Neural crest cell (in vitro differentiated cells): Measurements from ENCODE around the gene RGS19. TPM values are rescaled to one million over a fixed set of nuclear protein-coding genes. Genes with fewer than 3 reads are reported as not detected.
A peak's percentile ranks its signal among the peaks of the same experiment; 100 is the strongest.

Experiments
- DNase-seq: peaks from one replicate; pipeline ENCODE4 v3.0.0; 2021; ENCODE audit warnings: low read depth, mixed read lengths, low spot score
- H3K27ac Mint-ChIP-seq: one replicate; pipeline ENCODE4 v1.8.0; 2021; ENCODE audit warnings: mild to moderate bottlenecking, mixed read lengths; ENCODE audit not compliant: unreplicated experiment
- H3K27me3 Mint-ChIP-seq: 2 replicates; pipeline ENCODE4 v1.8.0; 2021; ENCODE audit warnings: low read depth, mild to moderate bottlenecking, mixed read lengths
- H3K36me3 Mint-ChIP-seq: 2 replicates; pipeline ENCODE4 v1.8.0; 2021; ENCODE audit warnings: low read depth, mild to moderate bottlenecking, mixed read lengths
- H3K4me1 Mint-ChIP-seq: 2 replicates; pipeline ENCODE4 v1.8.0; 2021; ENCODE audit warnings: mixed read lengths
- H3K4me3 Mint-ChIP-seq: one replicate; pipeline ENCODE4 v1.8.0; 2021; ENCODE audit warnings: mild to moderate bottlenecking, mixed read lengths
- H3K9me3 Mint-ChIP-seq: 2 replicates; pipeline ENCODE4 v1.8.0; 2021; ENCODE audit warnings: mixed read lengths
- total RNA-seq: library from RNA; stranded (reverse); gene quantifications from 2 replicates; pipeline ENCODE4 v1.2.1, GENCODE V29; 2021
- TF ChIP-seq, protein P1 (sequence below): fragments of 200-600 bp; sonication (generic); conservative IDR thresholded peaks from 2 replicates; pipeline ENCODE4 v1.5.0; 2021; ENCODE audit warnings: antibody characterized with exemption, mild to moderate bottlenecking

RGS19 gene
- total RNA-seq, 1 donor from 2014 or later = 11.7 TPM

DNA sequence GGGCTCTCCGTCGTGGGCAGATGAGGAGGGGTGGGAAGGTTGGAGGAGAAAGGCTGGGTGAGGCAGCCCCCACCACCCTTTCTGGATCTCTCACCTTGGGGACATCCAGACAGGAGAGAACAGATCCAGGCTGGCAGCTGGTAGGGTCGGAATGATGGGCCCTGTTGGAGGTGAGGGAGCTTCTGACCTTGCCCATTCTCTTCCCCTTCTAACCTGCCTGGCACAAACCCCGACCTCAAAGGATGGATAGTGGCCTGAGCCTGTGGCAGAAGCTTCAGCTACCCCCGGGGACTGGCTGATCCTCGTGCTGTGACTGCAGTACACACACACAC, 34.1 kb upstream of the RGS19 start:
- DNase-seq = no peak
- Mint-ChIP-seq H3K4me1 (no peaks in the 10 kb centered on the region), H3K4me3 (no peak overlapping the region), H3K27ac (no peak overlapping the region), H3K27me3 (no peaks in the 10 kb centered on the region), H3K36me3 (no peaks in the 10 kb centered on the region), H3K9me3 (no peaks in the 10 kb centered on the region)
- TF ChIP-seq, protein P1, sequence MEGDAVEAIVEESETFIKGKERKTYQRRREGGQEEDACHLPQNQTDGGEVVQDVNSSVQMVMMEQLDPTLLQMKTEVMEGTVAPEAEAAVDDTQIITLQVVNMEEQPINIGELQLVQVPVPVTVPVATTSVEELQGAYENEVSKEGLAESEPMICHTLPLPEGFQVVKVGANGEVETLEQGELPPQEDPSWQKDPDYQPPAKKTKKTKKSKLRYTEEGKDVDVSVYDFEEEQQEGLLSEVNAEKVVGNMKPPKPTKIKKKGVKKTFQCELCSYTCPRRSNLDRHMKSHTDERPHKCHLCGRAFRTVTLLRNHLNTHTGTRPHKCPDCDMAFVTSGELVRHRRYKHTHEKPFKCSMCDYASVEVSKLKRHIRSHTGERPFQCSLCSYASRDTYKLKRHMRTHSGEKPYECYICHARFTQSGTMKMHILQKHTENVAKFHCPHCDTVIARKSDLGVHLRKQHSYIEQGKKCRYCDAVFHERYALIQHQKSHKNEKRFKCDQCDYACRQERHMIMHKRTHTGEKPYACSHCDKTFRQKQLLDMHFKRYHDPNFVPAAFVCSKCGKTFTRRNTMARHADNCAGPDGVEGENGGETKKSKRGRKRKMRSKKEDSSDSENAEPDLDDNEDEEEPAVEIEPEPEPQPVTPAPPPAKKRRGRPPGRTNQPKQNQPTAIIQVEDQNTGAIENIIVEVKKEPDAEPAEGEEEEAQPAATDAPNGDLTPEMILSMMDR = no peak

DNA sequence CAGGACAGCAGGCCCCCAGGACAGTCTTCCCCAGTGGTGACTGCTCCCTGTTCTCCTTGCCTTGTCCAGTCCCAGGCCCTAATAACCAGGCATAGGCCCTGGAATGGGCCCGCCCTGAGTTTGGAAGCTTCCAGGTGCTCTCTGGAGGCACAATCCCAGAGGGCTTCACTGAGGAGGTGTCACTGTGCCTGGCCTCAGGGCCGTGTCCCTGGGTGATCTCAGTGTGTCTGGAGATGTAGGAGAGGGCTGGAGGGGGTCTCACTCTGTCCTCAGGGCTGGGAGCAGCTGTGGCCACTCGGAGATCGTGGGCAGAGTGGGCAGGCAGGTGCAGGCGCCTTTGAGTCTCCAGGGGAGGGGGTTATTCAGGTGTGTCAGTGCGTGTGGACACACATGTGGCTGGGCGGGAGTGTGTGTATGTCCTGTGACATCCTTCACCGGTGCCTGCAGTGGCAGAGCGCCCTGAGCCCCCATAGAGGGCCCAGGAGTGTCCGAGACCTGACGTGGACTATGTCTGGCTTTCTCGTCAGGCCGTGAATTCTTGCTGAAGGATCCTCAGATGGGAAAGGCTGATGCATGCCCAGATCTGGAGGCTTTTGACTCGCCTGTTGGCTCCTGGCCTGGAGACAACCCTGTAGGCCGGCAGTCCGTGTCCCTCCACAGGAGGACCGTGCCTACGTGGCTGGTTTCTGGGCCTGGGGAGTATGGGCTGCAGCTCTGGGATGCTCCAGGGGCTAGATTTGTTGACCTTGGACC, 33.5 kb upstream of the RGS19 start:
- TF ChIP-seq, protein P1 = no peak
- Mint-ChIP-seq H3K27me3 (no peaks in the 10 kb centered on the region), H3K4me1 (no peaks in the 10 kb centered on the region), H3K4me3 (no peak overlapping the region), H3K9me3 (no peaks in the 10 kb centered on the region), H3K36me3 (no peaks in the 10 kb centered on the region), H3K27ac (peak overlapping the region; percentile 27)
- no peak for DNase-seq

DNA sequence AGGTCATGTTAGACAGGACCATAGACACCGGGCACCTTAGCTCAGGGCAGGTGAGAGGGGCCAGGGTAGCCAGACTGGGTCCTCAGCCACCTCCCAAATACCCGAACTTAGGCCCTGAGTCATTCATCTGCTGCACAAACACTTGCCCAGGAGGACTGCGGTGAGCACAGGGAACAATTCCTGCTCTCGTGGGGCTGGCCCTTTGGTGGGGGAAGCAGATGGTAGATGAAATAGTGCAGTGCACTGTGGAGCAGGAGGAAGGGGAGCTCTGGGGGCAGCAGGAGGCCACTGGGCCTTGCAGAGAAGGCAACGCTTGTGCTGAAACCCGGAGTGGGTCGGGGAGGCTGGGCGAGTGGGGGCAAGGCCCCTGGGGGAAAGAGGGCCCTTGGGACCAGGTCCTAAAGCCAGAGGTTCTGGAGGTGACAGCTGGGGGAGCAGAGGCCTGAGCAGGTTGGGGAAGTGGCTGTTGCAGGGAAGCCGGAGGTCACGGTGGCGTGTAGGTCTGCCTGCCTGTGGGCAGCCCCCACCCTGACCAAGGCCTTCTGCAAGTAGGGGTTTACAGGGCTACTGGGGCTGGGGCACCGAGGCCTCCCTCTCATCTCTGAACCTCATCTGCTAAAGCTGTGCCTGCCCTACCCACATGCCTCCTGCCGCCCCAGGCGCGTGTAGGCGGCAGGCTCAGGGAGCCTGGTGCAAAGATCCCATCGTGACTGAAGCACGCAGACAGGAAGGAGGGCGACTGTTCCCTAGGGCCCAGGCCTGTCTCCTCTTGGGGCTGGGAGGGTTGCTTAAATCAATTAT, 32.7 kb upstream of the RGS19 start:
- Mint-ChIP-seq H3K27me3 (no peaks in the 10 kb centered on the region), H3K9me3 (no peaks in the 10 kb centered on the region), H3K4me1 (no peaks in the 10 kb centered on the region), H3K27ac (no peak overlapping the region), H3K36me3 (no peaks in the 10 kb centered on the region), H3K4me3 (no peak overlapping the region)
- TF ChIP-seq, protein P1 = no peak
- DNase-seq = no peak

DNA sequence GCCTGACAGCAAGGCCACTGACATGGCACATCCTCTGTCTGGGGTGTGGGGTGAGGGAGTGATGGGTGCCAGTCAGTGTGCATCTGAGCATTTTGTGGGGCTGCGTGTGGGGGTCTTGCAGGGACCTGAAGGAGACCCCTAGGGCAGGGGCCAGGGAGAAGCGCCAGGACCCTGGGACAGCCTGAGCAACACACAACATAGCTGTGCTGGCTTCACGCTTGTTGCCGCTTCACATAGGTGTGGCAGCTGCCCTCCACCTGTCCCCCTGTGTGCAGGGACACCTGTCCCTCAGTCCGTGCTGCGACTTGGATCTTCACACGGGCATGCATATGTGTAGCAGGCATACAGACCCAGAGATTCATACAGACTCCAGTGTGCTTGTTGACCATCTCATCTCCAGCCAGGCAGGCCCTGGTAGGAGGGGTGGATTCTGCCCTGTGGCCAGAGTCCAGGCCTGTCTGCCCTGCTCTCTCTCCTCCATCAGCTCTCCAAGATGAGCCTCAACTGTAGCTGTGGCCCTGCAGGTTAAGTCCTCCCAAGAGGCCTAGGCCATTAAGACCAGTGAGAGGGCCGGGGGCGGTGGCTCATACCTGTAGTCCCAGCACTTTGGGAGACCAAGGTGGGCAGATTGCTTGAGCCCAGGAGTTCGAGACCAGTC, 31.2 kb upstream of the RGS19 start:
- Mint-ChIP-seq H3K9me3 (no peaks in the 10 kb centered on the region), H3K27ac (peak overlapping the region; percentile 27), H3K4me1 (no peaks in the 10 kb centered on the region), H3K36me3 (no peaks in the 10 kb centered on the region), H3K27me3 (no peaks in the 10 kb centered on the region), H3K4me3 (no peak overlapping the region)
- TF ChIP-seq, protein P1 = no peak
- no peak for DNase-seq

DNA sequence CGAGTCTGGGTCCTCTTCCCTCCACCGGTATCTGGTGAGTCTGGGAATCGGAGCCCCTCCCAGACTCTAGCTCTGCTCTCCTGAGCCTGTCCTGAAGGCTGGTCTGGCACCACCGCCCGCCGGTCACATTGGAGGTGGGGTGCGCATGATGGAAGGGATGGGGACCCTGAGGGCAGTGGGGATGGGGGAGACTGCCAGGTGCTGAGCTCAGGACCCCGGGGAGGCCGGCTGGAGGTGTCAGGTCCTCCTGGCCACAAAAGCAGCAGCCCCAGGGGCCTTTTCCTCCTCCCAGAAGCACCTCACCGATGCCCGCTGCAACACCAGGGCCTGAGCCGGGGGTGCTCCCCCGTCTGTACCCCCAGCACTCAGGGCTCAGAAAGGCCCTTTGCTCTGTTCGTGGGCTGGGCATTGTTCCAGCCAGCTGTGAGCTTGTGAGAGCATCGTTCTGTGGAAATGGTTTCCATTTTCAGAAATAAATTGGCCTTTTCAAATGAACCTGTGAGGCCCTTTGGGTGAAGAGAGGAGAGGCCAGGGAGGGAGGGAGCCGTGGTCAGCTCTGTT, 30.6 kb upstream of the RGS19 start:
- H3K27me3 Mint-ChIP-seq = no peaks in the 10 kb centered on the region
- TF ChIP-seq, protein P1 = no peak
- no peaks in the 10 kb centered on the region for H3K4me1 Mint-ChIP-seq
- no peak for DNase-seq
- no peak overlapping the region for H3K4me3 Mint-ChIP-seq
- H3K9me3 Mint-ChIP-seq = no peaks in the 10 kb centered on the region
- no peaks in the 10 kb centered on the region for H3K36me3 Mint-ChIP-seq
- no peak overlapping the region for H3K27ac Mint-ChIP-seq
